Nephron progenitor cell (in vitro differentiated cells): Measurements from ENCODE around the gene RND3.

Experiments used
- DNase-seq: peaks from one replicate; pipeline ENCODE4 v3.0.0; 2021
- H3K27ac Mint-ChIP-seq: 2 replicates; pipeline ENCODE4 v1.8.0; 2021; ENCODE audit warnings: mild to moderate bottlenecking, moderate library complexity, mixed read lengths
- H3K27me3 Mint-ChIP-seq: 2 replicates; pipeline ENCODE4 v1.8.0; 2021; ENCODE audit warnings: mild to moderate bottlenecking, low read depth, mixed read lengths; ENCODE audit not compliant: poor library complexity
- H3K36me3 Mint-ChIP-seq: 2 replicates; pipeline ENCODE4 v1.8.0; 2021; ENCODE audit warnings: low read depth, mixed read lengths
- H3K4me1 Mint-ChIP-seq: 2 replicates; pipeline ENCODE4 v1.8.0; 2021; ENCODE audit warnings: mixed read lengths
- H3K4me3 Mint-ChIP-seq: 2 replicates; pipeline ENCODE4 v1.8.0; 2021; ENCODE audit warnings: mild to moderate bottlenecking, moderate library complexity, mixed read lengths
- H3K9me3 Mint-ChIP-seq: 2 replicates; pipeline ENCODE4 v1.8.0; 2021; ENCODE audit warnings: mild to moderate bottlenecking, moderate library complexity, mixed read lengths
- CTCF ChIP-seq: fragments of 200-600 bp; sonication (generic); IDR thresholded peaks from 2 replicates; pipeline ENCODE4 v1.5.0; 2021; ENCODE audit warnings: antibody characterized with exemption

RND3 gene

GRCh38 chr2:150520887-150521664 lies 33.6 kb upstream of the RND3 start:
- peaks cover 22% of the 10 kb centered on the region for H3K9me3 Mint-ChIP-seq
- no peaks in the 10 kb centered on the region for H3K27me3 Mint-ChIP-seq
- no peaks in the 10 kb centered on the region for H3K4me1 Mint-ChIP-seq
- no peak for TF ChIP-seq CTCF
- no peak overlapping the region for H3K4me3 Mint-ChIP-seq
- H3K27ac Mint-ChIP-seq = no peak overlapping the region
- H3K36me3 Mint-ChIP-seq = peaks cover 4% of the 10 kb centered on the region
- no peak for DNase-seq

GRCh38 chr2:150520033-150520432 lies 32.6 kb upstream of the RND3 start:
- Mint-ChIP-seq H3K4me3 (no peak overlapping the region), H3K9me3 (peaks cover 20% of the 10 kb centered on the region), H3K27ac (no peak overlapping the region), H3K4me1 (no peaks in the 10 kb centered on the region), H3K36me3 (peaks cover 4% of the 10 kb centered on the region), H3K27me3 (no peaks in the 10 kb centered on the region)
- DNase-seq = no peak
- no peak for TF ChIP-seq CTCF

- no peak for TF ChIP-seq CTCF
- peaks cover 5% of the 10 kb centered on the region for H3K9me3 Mint-ChIP-seq
- no peak overlapping the region for H3K27ac Mint-ChIP-seq
- H3K36me3 Mint-ChIP-seq = peaks cover 3% of the 10 kb centered on the region
- DNase-seq = no peak
- H3K4me3 Mint-ChIP-seq = no peak overlapping the region
- H3K27me3 Mint-ChIP-seq = no peaks in the 10 kb centered on the region
- H3K4me1 Mint-ChIP-seq = no peaks in the 10 kb centered on the region
These were observed 30.6 kb upstream of the RND3 start for GRCh38 chr2:150517951-150518680.

- no peak overlapping the region for H3K4me3 Mint-ChIP-seq
- no peaks in the 10 kb centered on the region for H3K9me3 Mint-ChIP-seq
- H3K27me3 Mint-ChIP-seq = no peaks in the 10 kb centered on the region
- no peaks in the 10 kb centered on the region for H3K36me3 Mint-ChIP-seq
- no peak for TF ChIP-seq CTCF
- no peak overlapping the region for H3K27ac Mint-ChIP-seq
- DNase-seq = no peak
- H3K4me1 Mint-ChIP-seq = no peaks in the 10 kb centered on the region
These were observed 26.2 kb upstream of the RND3 start for GRCh38 chr2:150513647-150514046.

- H3K9me3 Mint-ChIP-seq = no peaks in the 10 kb centered on the region
- no peaks in the 10 kb centered on the region for H3K36me3 Mint-ChIP-seq
- no peaks in the 10 kb centered on the region for H3K27me3 Mint-ChIP-seq
- no peak overlapping the region for H3K4me3 Mint-ChIP-seq
- TF ChIP-seq CTCF = no peak
- DNase-seq = no peak
- H3K4me1 Mint-ChIP-seq = no peaks in the 10 kb centered on the region
- H3K27ac Mint-ChIP-seq = no peak overlapping the region
These were observed 21.1 kb upstream of the RND3 start for GRCh38 chr2:150508497-150509137.
